HEK293T (cell line): ENCODE measurements around the gene NUDC.

Experiments
- ARNT ChIP-seq: fragments of 450-650 bp; IDR thresholded peaks from 2 replicates; pipeline ENCODE4 v1.6.1; 2017; ENCODE audit warnings: mild to moderate bottlenecking
- BHLHE40 ChIP-seq: fragments of 450-650 bp; IDR thresholded peaks from 2 replicates; pipeline ENCODE4 v1.6.1; 2016; ENCODE audit warnings: mild to moderate bottlenecking, moderate library complexity, borderline replicate concordance
- ELF4 ChIP-seq: fragments of 450-650 bp; IDR thresholded peaks from 2 replicates; pipeline ENCODE4 v1.6.1; 2017; ENCODE audit warnings: antibody characterized with exemption
- FOXA1 ChIP-seq: fragments of 450-650 bp; IDR thresholded peaks from 2 replicates; pipeline ENCODE4 v1.6.1; 2016; ENCODE audit warnings: mild to moderate bottlenecking
- FOXM1 ChIP-seq: fragments of 450-650 bp; IDR thresholded peaks from 2 replicates; pipeline ENCODE4 v1.6.1; 2017; ENCODE audit warnings: mild to moderate bottlenecking, borderline replicate concordance
- LEF1 ChIP-seq: fragments of 450-650 bp; IDR thresholded peaks from 2 replicates; pipeline ENCODE4 v1.6.1; 2017; ENCODE audit warnings: mild to moderate bottlenecking, borderline replicate concordance
- PKNOX1 ChIP-seq: fragments of 450-650 bp; IDR thresholded peaks from 2 replicates; pipeline ENCODE4 v1.6.1; 2016
- SP1 ChIP-seq: fragments of 450-650 bp; IDR thresholded peaks from 2 replicates; pipeline ENCODE4 v1.6.1; 2017
- SUZ12 ChIP-seq: fragments of 450-650 bp; IDR thresholded peaks from 2 replicates; pipeline ENCODE4 v1.6.1; 2016; ENCODE audit warnings: mild to moderate bottlenecking
- TARDBP ChIP-seq: fragments of 450-650 bp; IDR thresholded peaks from 2 replicates; pipeline ENCODE4 v1.6.1; 2016
- ZNF384 ChIP-seq: fragments of 450-650 bp; IDR thresholded peaks from 2 replicates; pipeline ENCODE4 v1.6.1; 2016

- TF ChIP-seq SP1 = no peak
- TF ChIP-seq SUZ12 = no peak
- no peak for TF ChIP-seq ARNT
- no peak for TF ChIP-seq FOXA1
- TF ChIP-seq BHLHE40 = no peak
- no peak for TF ChIP-seq TARDBP
- no peak for TF ChIP-seq ELF4
- TF ChIP-seq LEF1 = no peak
- no peak for TF ChIP-seq FOXM1
- TF ChIP-seq ZNF384 = no peak
- TF ChIP-seq PKNOX1 = no peak
These were observed 30.4 kb downstream of the NUDC start for GRCh38 chr1:26951821-26952497.
